GM18526 (cell line): ENCODE measurements around the gene VPS13D.

Source experiments
- POLR2A ChIP-seq: IDR thresholded peaks from 3 replicates; pipeline ENCODE4 v1.6.1; 2011; ENCODE audit not compliant: insufficient read length; ENCODE audit errors: extremely low read depth

The VPS13D gene, protein sequence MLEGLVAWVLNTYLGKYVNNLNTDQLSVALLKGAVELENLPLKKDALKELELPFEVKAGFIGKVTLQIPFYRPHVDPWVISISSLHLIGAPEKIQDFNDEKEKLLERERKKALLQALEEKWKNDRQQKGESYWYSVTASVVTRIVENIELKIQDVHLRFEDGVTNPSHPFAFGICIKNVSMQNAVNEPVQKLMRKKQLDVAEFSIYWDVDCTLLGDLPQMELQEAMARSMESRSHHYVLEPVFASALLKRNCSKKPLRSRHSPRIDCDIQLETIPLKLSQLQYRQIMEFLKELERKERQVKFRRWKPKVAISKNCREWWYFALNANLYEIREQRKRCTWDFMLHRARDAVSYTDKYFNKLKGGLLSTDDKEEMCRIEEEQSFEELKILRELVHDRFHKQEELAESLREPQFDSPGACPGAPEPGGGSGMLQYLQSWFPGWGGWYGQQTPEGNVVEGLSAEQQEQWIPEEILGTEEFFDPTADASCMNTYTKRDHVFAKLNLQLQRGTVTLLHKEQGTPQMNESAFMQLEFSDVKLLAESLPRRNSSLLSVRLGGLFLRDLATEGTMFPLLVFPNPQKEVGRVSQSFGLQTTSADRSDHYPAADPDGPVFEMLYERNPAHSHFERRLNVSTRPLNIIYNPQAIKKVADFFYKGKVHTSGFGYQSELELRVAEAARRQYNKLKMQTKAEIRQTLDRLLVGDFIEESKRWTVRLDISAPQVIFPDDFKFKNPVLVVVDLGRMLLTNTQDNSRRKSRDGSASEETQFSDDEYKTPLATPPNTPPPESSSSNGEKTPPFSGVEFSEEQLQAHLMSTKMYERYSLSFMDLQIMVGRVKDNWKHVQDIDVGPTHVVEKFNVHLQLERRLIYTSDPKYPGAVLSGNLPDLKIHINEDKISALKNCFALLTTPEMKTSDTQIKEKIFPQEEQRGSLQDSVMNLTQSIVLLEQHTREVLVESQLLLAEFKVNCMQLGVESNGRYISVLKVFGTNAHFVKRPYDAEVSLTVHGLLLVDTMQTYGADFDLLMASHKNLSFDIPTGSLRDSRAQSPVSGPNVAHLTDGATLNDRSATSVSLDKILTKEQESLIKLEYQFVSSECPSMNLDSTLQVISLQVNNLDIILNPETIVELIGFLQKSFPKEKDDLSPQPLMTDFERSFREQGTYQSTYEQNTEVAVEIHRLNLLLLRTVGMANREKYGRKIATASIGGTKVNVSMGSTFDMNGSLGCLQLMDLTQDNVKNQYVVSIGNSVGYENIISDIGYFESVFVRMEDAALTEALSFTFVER (N-terminal part only)

DNA sequence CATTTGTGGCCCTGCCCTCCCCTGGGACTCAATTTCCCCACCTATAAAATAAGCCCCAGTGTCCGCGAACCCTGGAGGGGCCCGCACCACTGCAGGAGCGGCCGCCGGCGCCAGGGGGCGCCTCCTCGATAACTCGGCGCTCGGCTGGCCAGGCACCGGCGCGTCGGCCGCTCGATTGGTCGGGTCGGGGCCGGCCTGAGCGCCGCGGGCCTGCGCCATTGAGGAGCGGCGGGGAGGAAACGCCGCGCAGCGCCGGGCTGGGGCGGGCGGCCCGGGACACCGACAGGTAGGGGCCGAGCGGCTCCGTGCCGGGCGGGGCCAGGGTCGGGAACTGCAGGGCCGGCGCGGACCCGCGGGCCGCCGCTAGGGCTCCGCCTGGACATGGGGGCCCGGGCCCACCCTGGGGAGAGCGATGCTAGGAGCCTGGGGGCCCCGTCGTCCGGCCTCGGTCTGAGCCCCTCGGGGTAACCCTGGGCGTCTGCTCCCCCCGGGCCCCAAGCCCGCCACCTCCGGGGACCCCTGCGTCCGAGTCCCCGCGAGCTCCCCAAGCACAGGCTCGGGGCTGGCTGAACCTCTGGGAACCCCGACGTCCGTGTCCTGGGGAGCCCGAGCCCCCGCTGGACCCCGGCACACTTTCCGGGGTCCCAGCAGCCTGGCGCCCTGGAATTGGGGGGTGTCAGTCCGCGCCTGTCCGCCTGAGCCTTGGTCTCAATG lies at the start of gene VPS13D:
VPS13D (plus strand) TSS at position 196 of the 714 bp plus-strand sequence. CDS start 4,237 bp downstream, outside the sequence.
- TF ChIP-seq POLR2A, result peak; percentile 59

DNA sequence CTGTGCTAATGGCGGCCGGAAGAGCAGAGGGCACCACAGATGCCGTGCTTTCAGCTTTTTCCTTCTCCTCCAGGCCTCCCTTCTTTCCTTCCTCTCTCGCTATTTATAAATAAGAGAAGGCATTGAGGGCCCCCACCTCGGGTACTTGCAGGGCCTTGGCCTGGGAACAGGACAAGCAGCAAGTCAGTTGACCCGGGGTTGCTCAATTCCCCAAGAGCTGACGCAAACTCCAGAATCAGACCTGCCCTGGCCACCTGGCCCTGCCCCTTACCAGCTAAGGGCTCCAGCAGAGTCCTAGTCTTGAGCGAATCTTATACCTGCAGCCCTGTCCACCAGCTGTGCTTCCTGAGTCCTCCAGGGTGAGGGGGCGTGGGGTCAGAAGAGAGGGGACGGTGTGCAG lies 49.5 kb upstream of the VPS13D start:
- no peak for TF ChIP-seq POLR2A

DNA sequence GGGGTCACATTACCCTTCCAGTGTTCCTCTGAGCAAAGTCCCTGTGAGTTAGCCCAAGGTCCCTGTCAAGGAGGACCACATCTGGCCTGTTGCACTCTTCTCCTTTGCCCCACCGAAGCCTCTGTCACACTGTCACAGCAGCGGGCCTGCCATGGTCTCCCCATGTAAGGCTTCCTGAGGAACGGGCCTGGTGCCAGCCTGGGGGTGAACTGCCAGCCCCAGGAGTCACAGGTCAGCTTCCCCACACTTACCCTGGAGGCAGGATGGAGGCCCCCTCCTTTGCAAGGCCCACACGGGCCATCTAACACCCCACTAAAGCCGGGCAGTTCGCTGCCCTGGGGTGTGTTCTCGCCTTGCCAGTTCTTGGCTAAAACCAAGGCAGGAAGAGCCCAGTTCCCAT lies 48.9 kb upstream of the VPS13D start:
- no peak for TF ChIP-seq POLR2A

DNA sequence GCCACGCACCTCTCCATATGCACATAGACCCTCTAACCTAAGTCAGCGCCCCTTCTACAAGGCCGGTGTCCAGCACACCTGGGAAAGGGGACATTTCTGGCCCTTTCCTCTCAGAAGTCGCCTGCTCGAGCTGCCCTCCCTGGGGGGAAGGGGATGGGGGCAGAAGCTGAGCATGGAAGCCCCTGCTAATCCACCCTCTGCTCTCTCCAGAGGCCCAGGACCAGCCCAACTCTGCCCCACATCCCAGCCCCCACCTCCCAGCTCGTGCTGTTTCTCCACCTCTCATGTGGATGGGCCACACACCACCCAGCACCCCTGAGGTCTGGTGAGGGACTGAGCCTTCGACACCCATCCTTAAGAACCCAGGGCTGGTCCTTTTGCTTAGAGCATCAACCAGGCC lies 48.3 kb upstream of the VPS13D start:
- TF ChIP-seq POLR2A, result no peak

DNA sequence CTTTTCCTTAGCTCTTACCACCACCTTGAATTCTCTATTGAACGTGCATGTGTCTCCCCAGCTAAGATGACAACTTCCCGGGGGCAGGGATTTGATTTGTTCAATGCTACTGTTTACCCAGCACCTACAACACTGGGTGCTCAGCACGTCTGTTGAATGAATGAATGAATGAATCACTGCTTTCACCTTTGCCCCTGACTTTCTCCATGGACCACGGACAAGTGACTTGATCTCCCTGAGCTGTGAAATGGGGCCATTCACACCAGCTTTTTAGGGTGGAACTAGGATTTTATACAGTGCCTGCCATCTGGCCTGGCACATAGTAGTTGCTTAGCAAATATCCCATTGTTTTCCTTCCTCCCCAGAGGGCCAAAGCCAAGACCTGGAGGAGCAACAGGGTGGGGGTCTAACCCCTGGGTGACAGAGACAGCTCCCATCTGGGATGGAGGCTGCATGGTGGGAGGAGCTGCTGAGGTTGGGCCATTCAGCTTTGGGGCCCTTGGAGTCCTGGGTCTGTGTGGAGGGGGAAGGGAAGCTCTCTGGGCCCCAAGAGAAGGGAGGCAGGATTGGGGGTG lies 47.3 kb upstream of the VPS13D start:
- TF ChIP-seq POLR2A, result no peak

DNA sequence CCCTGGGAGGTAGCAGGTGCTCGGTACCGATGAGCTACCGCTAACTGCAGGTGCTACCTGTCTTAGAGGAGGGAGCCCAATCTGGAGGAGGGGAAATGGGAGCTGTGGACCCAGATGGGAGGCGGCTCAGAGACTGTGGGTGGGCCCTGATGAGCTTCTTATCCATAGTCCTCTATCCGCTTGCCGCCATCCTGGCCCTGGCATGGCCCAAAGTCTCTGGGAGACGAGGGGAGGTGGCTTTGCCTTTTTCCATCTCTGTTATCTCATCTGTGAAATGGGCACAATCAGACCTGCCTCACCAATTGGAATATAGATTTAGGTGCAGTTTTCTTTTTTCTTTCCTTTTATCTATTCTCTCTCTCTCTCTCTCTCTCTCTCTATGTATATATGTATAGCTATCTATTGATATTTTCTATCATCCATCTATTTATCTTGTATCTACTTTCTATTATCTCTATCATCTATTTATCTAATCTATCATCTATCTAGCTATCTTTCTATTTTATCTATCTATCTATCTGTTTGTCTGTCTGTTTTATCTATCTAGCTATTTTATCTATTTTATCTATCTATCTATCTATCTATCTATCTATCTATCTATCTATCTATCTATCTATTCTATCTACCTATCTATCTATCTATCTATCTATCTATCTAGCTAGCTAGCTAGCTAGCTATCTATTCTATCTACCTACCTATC lies 46.6 kb upstream of the VPS13D start:
- TF ChIP-seq POLR2A, result no peak

DNA sequence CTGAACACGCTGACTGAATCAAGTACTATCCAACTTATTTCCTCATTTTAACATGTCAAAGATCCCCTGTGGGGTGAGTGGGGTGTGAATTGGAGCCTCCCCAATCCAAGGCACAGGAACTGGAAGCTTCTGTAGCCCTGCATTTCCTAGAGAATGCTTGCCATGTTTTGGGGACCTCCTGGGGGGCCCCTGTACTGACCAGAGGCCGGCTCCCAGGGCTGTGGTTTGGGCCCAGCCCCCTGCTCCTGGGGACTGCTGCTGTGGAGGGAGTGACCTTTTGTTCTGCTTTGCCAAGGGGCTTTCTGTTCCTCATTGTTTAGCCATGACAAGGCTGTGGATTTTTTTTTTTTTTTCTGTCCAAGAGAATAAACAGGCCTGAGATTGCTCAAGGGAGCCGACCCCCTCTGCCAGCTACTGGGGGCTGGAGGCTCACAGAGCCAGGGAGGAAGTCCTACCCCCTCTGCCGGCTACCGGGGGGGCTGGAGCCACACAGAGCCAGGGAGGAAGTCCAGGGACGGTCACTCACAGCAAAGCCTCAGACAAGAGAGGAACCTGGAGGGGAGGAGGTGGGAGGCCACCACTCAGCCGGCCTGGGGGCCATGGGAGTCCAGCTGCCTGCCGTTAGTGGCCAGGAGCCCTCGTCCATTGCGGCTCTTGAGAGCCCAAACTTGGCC lies 45.7 kb upstream of the VPS13D start:
- no peak for TF ChIP-seq POLR2A

DNA sequence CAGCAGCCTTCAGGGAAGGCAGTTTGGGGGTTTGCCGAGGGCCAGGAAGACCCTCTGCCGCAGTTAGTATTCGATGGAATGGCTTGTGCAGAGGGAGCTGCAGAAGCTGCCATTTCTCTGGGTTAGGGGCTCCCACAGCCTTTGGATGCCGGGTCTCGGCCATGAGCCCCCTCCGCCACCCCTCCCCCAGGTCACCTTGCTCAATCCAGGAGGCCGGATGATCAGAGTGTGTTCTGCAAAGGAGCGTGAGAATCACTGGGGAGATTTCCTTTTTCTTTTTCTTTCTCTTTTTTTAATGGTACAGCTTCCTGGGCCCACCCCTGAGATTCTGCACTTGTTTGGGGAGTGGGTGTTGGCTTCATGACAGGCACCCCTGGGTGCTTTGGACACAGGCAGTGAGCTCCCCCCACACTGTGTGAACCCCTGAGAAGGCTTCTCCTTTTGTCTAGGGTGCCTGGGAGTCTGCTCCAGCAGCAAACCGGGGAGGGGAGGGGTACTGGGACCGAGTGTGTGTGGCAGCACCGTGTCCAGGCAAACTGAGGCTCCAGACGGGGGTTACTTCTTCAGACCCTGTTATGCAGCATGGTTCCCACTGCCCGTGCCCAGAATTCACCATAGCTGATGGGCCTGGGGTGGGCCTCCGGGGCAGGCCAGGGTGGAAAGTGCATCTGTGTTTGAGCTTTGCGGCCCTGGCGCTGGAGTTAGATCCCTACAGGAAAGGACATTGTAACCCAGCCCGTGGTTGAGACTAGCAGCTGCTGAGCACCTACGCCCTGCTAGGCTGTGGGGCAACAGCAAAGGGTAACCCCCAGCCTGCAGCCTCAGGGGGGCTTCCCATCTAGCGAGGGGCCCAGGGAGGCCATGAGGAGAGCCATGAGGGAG lies 44.6 kb upstream of the VPS13D start:
- no peak for TF ChIP-seq POLR2A

DNA sequence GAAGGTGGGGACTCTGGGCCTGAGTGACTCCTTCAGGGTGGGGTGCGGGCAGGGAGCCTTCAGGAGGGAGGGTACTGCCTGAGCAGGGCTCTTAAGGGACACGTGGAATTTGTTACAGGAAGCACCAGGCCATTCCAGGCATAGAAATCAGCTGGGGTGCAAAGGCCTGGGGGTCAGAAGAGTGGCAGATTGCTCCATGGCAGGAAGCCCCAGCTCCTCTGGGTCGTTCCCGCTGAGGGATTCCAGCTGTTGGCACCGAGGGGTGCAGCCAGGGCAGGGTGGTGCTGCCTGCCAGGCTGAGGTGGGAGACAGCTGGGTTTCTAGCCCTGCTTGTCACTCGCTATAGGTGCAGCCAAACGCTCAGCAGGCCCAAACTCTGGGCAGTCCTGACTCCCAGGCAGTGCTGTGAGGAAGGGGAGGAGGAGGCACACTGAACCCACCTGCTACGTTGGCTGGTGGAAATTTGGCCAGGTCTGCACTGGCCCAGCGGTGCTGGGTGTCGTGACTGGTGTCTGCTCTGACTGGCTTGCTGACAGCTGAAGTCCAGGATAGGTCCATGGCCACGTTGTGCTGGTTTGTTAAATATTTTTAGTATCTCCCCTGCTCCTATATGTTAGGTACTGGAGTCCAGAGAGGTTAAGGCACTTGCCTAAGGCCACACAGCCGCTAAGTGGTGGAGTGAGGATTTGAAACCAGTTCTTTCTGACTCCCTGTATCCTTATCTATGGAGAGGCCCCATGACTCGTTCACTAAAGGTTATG lies 43.7 kb upstream of the VPS13D start:
- TF ChIP-seq POLR2A, result no peak

DNA sequence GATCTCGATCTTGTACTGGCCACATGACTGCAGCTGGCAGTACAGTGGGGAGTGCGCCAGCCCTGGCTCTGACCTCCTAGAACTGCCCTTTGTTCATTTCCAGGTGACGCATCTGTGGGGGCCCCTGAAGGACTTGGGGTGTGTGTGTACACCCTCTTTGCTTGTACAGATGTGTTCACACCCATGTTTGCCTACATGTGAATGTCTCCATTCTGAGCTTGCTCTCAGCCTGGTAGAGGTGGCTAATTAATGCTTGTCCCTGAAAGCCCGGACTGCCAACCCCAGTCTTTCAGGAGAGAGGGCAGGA lies 43.2 kb upstream of the VPS13D start:
- no peak for TF ChIP-seq POLR2A

DNA sequence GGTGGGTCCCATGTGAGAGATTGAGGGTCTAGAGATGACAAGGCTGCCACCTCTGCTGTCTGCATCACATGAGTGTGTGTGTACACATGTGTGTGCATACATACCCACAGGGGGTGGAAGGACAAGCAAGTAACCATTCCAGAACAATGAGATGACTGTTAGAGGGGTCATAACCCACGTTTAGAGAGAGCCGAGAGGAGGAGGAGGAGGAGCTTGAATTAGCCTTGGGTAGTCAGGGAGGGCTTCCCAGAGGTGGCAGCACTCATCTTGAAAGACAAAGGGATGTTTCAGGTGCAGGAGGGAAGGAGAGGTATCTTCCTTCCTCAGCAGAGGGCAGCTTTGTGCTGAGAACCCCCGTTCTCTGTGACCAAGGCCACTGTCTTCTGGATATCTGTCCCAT lies 41.7 kb upstream of the VPS13D start:
- no peak for TF ChIP-seq POLR2A
